Esophagus muscularis mucosa (tissue), 4 donors: ENCODE measurements around the gene HSPA8. TPM values are rescaled to one million over a fixed set of nuclear protein-coding genes. Genes with fewer than 3 reads are reported as not detected.
"Not testable (repeated sequence)": the region's sequence is repeated elsewhere in the genome, so short reads cannot be mapped to it uniquely, and the experiment has no call there.

Source experiments
- DNase-seq: peaks from one replicate; pipeline ENCODE4 v3.0.0-alpha.2; 2017; ENCODE audit errors: extremely low spot score
- H3K27ac ChIP-seq, 4 donors: fragments of 200-600 bp; sonication (generic); replicated peaks in 1 of 4; 1 replicate in 3 of 4; 2 replicates in 1 of 4; pipeline ENCODE4 v1.5.1; 2016 to 2019; ENCODE audit warnings: mild to moderate bottlenecking in 1 of 4
- H3K27me3 ChIP-seq, 4 donors: fragments of 200-600 bp; sonication (generic); one replicate each; pipeline versions ENCODE4 v1.5.1 to v1.6.0; 2016 to 2019
- H3K36me3 ChIP-seq, 4 donors: fragments of 200-600 bp; sonication (generic); one replicate each; pipeline ENCODE4 v1.5.1; 2016 to 2019
- H3K4me1 ChIP-seq, 4 donors: fragments of 200-600 bp; sonication (generic); one replicate each; pipeline ENCODE4 v1.5.1; 2016 to 2019
- H3K4me3 ChIP-seq, 4 donors: fragments of 200-600 bp; sonication (generic); 1 replicate in 2 of 4; 2 replicates in 2 of 4; pipeline ENCODE4 v1.5.1; 2016 to 2019; ENCODE audit warnings: mild to moderate bottlenecking in 4 of 4, moderate library complexity in 1 of 4
- H3K9me3 ChIP-seq, 4 donors: fragments of 200-600 bp; sonication (generic); 1 replicate in 3 of 4; 2 replicates in 1 of 4; pipeline ENCODE4 v1.5.1; 2016 to 2019
- CTCF ChIP-seq, 3 experiments: fragments of 200-600 bp in 2 of 3; fragments of 450-650 bp in 1 of 3; sonication (generic) in 2 of 3; IDR thresholded peaks; one replicate each; pipeline ENCODE4 v1.5.1; 2017 to 2019; ENCODE audit warnings: antibody characterized with exemption in 3 of 3, mild to moderate bottlenecking in 2 of 3, moderate library complexity in 1 of 3
- EP300 ChIP-seq: sonication (generic); formaldehyde crosslinking; IDR thresholded peaks from one replicate; pipeline ENCODE4 v1.6.1; 2017; ENCODE audit warnings: antibody characterized with exemption
- POLR2A ChIP-seq: fragments of 450-650 bp; IDR thresholded peaks from one replicate; pipeline ENCODE4 v1.6.1; 2017; ENCODE audit warnings: antibody characterized with exemption, moderate library complexity, mild to moderate bottlenecking, low read depth
- POLR2AphosphoS5 ChIP-seq, 2 donors: sonication (generic); formaldehyde crosslinking; IDR thresholded peaks; one replicate each; pipeline ENCODE4 v1.6.1; 2017; ENCODE audit warnings: antibody characterized with exemption in 2 of 2
- WGBS: methylation state at CpG from one replicate; pipeline ENCODE4 v1.1.5; 2018; 5-methylcytosine and 5-hydroxymethylcytosine counted together
- intact Hi-C: fragments of 100-400 bp; cut with DNase I; formaldehyde crosslinking; loops from one replicate; pipeline ENCODE4 v1.15.1; 2023
- total RNA-seq, 4 donors: library from RNA; depleted of rRNA; stranded (reverse); fragments of >200 nt; gene quantifications; one replicate each; pipeline versions ENCODE4 v1.1.0 to v1.2.1, GENCODE V29; 2016

Gene HSPA8
- total RNA-seq, 4 donors from 2014 or later: 982 to 1,379 (median 1,192) TPM

GRCh38 chr11:123060277-123061000 lies 1.5 kb downstream of the HSPA8 start:
- Histone ChIP-seq H3K36me3 (peaks cover 50 to 57% (median 53%) of the 10 kb centered on the region in 4 donors), H3K9me3 (no peaks in the 10 kb centered on the region), H3K27ac (peak overlapping the region; percentile 97 to 100 (median 100)), H3K4me3 (peak overlapping the region; percentile 69 to 93 (median 84)), H3K4me1 (peaks cover 60 to 77% (median 73%) of the 10 kb centered on the region in 4 donors), H3K27me3 (no peaks in the 10 kb centered on the region)
- intact Hi-C loops: no loop called here
- TF ChIP-seq CTCF (IDR thresholded peaks at IDR 0.05): no peak
- no peak for TF ChIP-seq POLR2A
- TF ChIP-seq POLR2AphosphoS5 (IDR thresholded peaks at IDR 0.05): no peak
- TF ChIP-seq EP300: no peak
- WGBS: 6% methylated on average over 7 of the region's 8 CpGs
- DNase-seq: no peak

- intact Hi-C loops: loop anchor here (10.0 kb wide), 1 partner anchor 194 kb away; no protein-coding TSS in a partner anchor
- 55% methylated on average over 18 of the region's 18 CpGs for WGBS
- H3K27ac ChIP-seq: peak overlapping the region; percentile 18 to 100 (median 61)
Measured at GRCh38 chr11:123059041-123059920, 2.7 kb downstream of the HSPA8 start.

GRCh38 chr11:123057661-123058305 lies 4.2 kb downstream of the HSPA8 start:
- TF ChIP-seq POLR2A (no peak), EP300 (no peak), CTCF (IDR thresholded peaks at IDR 0.05) (no peak), POLR2AphosphoS5 (IDR thresholded peaks at IDR 0.05) (no peak)
- no peak overlapping the region for H3K4me3 ChIP-seq
- intact Hi-C loops: loop anchor here (10.0 kb wide), 1 partner anchor 193 kb away; no protein-coding TSS in a partner anchor
- DNase-seq: no peak
- H3K36me3 ChIP-seq: peaks cover 54 to 84% (median 72%) of the 10 kb centered on the region in 4 donors
- H3K27me3 ChIP-seq: no peaks in the 10 kb centered on the region
- WGBS: 80% methylated on average over 5 of the region's 5 CpGs
- no peaks in the 10 kb centered on the region for H3K9me3 ChIP-seq
- peaks cover 57 to 75% (median 63%) of the 10 kb centered on the region in 4 donors for H3K4me1 ChIP-seq
- peak overlapping the region; percentile 10 to 100 (median 56) for H3K27ac ChIP-seq

More at GRCh38 chr11:123059041-123059920, 2.7 kb downstream of the HSPA8 start:
- Histone ChIP-seq H3K4me1 (peaks cover 59 to 77% (median 74%) of the 10 kb centered on the region in 4 donors), H3K36me3 (peaks cover 54 to 69% (median 61%) of the 10 kb centered on the region in 4 donors), H3K4me3 (peak overlapping the region; percentile 69 to 93 (median 84))
- DNase-seq, H3K9me3 ChIP-seq, H3K27me3 ChIP-seq: not testable (repeated sequence)

- intact Hi-C loops: loop anchor here (10.0 kb wide), 1 partner anchor 192 kb away; no protein-coding TSS in a partner anchor
- Histone ChIP-seq H3K9me3 (no peaks in the 10 kb centered on the region), H3K27ac (peak overlapping the region in 2 of 4 donors; percentile 3 to 48), H3K4me1 (peaks cover 57 to 75% (median 63%) of the 10 kb centered on the region in 4 donors), H3K36me3 (peaks cover 54 to 89% (median 77%) of the 10 kb centered on the region in 4 donors), H3K27me3 (no peaks in the 10 kb centered on the region), H3K4me3 (no peak overlapping the region)
- 54% methylated on average over 3 of the region's 3 CpGs for WGBS
- TF ChIP-seq POLR2AphosphoS5 (IDR thresholded peaks at IDR 0.05): no peak
- no peak for TF ChIP-seq CTCF (IDR thresholded peaks at IDR 0.05)
- TF ChIP-seq EP300: no peak
- TF ChIP-seq POLR2A: no peak
- no peak for DNase-seq
Measured at GRCh38 chr11:123056835-123057491, 5.0 kb downstream of the HSPA8 start.
